ENCODE results near the gene DRAM2. TPM values are rescaled to one million over a fixed set of nuclear protein-coding genes. Genes with fewer than 3 reads are reported as not detected.

Gene DRAM2
- total and polyA plus RNA-seq, 10 of the 15 experiments (the other 5 are each of a cell fraction or from before 2014, with no cell fraction given): 39.1 to 229 (median 79.4) TPM

DNA sequence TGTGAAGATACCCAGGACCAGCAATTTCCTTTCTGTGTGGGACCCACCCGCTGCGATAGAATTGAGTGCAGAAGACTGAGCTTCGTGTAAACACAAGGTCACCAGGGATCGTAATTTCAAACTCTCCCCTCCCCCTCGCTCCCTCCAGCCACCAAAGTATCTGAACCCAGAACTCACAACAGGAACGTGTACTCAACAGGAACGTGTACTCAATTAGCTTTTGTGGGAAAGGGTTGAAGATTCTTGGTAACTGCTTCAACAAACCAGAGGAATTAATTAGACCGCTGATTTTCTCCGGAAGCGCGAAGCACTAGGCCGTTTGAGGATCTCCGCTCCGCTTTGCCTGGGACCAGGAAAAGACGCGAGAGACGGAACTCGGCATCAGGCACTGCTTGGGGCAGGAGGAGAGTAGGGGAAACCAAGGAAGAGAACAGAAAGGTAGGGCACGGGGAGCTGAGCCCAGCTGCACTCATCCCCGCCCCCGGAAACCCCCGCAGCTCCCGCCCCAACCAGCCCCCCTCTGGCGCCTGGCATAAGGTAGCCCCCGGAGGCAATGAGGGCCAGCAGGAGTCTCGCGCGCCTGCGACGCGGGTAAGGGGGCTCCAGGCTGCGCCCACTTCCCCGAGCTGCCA, 453 bp downstream of the DRAM2 start (continued):
- TF ChIP-seq ATF2 (IDR thresholded peaks at IDR 0.05; ENCODE audit: low read length): 0 out of 2 replicates have a peak, but pooled peaks have one; percentile 11
- TF ChIP-seq CHD4 (IDR thresholded peaks at IDR 0.05): no peak
- no peak for TF ChIP-seq ZNF622 (IDR thresholded peaks at IDR 0.05)
- TF ChIP-seq ZNF24 (IDR thresholded peaks at IDR 0.05): no peak
- TF ChIP-seq GATAD2B (conservative IDR thresholded peaks at IDR 0.05; ENCODE audit: low read depth): no peak
- TF ChIP-seq SKIL (IDR thresholded peaks at IDR 0.05; ENCODE audit: low read depth, poor library complexity, severe bottlenecking): no peak
- no peak for TF ChIP-seq SPI1 (IDR thresholded peaks at IDR 0.05; ENCODE audit: borderline replicate concordance, insufficient read depth, low read depth, low read length)
- peak; percentile 53 for TF ChIP-seq RELB (IDR thresholded peaks at IDR 0.05; ENCODE audit: low read depth)
- no peak for TF ChIP-seq ETV6 (conservative IDR thresholded peaks at IDR 0.05 in 1 of 2, IDR thresholded peaks at IDR 0.05 in 1 of 2; ENCODE audit: borderline replicate concordance in 1 of 2, low read depth in 1 of 2)
- TF ChIP-seq NFIC (IDR thresholded peaks at IDR 0.05; ENCODE audit: low read depth, low read length): 0 out of 2 replicates have a peak, but pooled peaks have one; percentile 38
- no peak for TF ChIP-seq TCF7 (IDR thresholded peaks at IDR 0.05; ENCODE audit: borderline replicate concordance)
- no peak for TF ChIP-seq FOS (IDR thresholded peaks at IDR 0.05; ENCODE audit: borderline replicate concordance, extremely low read depth, insufficient read length)
- TF ChIP-seq RCOR1 (conservative IDR thresholded peaks at IDR 0.05; ENCODE audit: low read depth, low read length): no peak
- no peak for TF ChIP-seq BCL11A (IDR thresholded peaks at IDR 0.05; ENCODE audit: low read depth, low read length)
- 0 out of 2 replicates have a peak, but pooled peaks have one; percentile 37 for TF ChIP-seq CBX5 (IDR thresholded peaks at IDR 0.05; ENCODE audit: low read depth)
- peak; percentile 59 for TF ChIP-seq CHD2 (IDR thresholded peaks at IDR 0.05; ENCODE audit: borderline replicate concordance, low read depth, low read length)
- no peak for TF ChIP-seq CTCF (IDR thresholded peaks at IDR 0.05 in 2 of 3, conservative IDR thresholded peaks at IDR 0.05 in 1 of 3; ENCODE audit: control insufficient read depth in 2 of 3, extremely low read depth in 1 of 3, insufficient read depth in 1 of 3, low read depth in 3 of 3, low read length in 3 of 3)
- no peak for TF ChIP-seq POLR2AphosphoS5 (IDR thresholded peaks at IDR 0.05; ENCODE audit: low read length)
- peak; percentile 59; the same call in 1 of the 2 replicates for TF ChIP-seq EED (IDR thresholded peaks at IDR 0.05; ENCODE audit: low read depth)
- peak; percentile 80 for TF ChIP-seq MLLT1 (IDR thresholded peaks at IDR 0.05)
- TF ChIP-seq YY1 (IDR thresholded peaks at IDR 0.05; ENCODE audit: low read depth, low read length): no peak; the same call in 1 of the 2 replicates
- no peak for TF ChIP-seq PAX5 (IDR thresholded peaks at IDR 0.05; ENCODE audit: borderline replicate concordance, low read depth, low read length)
